GM12878 (cell line): ENCODE results near the gene SLCO2A1. TPM values are rescaled to one million over a fixed set of nuclear protein-coding genes. Genes with fewer than 3 reads are reported as not detected.

Source experiments
- ATAC-seq: fragments of 200-7000 bp; cut with Tn5 transposase; 3 replicates; pipeline ENCODE4 v1.9.1; 2020; ENCODE audit warnings: mild to moderate bottlenecking, moderate library complexity
- BruUV-seq: library from RNA; stranded (reverse); fragments of 400-500 nt; replicated peaks from 2 replicates; lab custom pipeline; 2021; lab: Mats Ljungman, UMichigan
- CTCF ChIA-PET: fragments of 300-600 bp; sonication (Branson Sonifier 250); formaldehyde crosslinking; extraction: SDS; loops from one replicate; lab custom pipeline; 2021; ENCODE audit warnings: inconsistent platforms; lab: Yijun Ruan, JAX
- POLR2A ChIA-PET: fragments of 350-600 bp; formaldehyde crosslinking; extraction: SDS; loops from one replicate; lab custom pipeline; 2021; ENCODE audit warnings: inconsistent platforms; lab: Charles Lee
- RAD21 ChIA-PET: fragments of 300-600 bp; sonication (Branson Sonifier 250); formaldehyde crosslinking; loops from one replicate; lab custom pipeline; 2023; ENCODE audit warnings: antibody characterized with exemption; ENCODE audit not compliant: unreplicated experiment; lab: Charles Lee
- SMC1A ChIA-PET: fragments of 300-600 bp; sonication (Branson Sonifier 250); formaldehyde crosslinking; loops from one replicate; lab custom pipeline; 2023; ENCODE audit not compliant: unreplicated experiment, uncharacterized antibody; lab: Charles Lee
- DNase-seq: peaks from one replicate; pipeline ENCODE4 v3.0.0-alpha.2; 2011; ENCODE audit warnings: low read depth, low spot score
- FAIRE-seq: peaks from 3 replicates; lab custom pipeline; 2011; peaks lifted over from hg19 to GRCh38; lab: Jason Lieb, UNC
- H2AFZ ChIP-seq: 2 replicates; pipeline ENCODE4 v1.6.0; 2011; ENCODE audit warnings: low read depth, low read length, control low read depth; ENCODE audit not compliant: control insufficient read depth
- H3K27ac ChIP-seq: 2 replicates; pipeline ENCODE4 v1.5.1; 2011; ENCODE audit warnings: control low read depth; ENCODE audit not compliant: control insufficient read depth, insufficient read depth
- H3K27me3 ChIP-seq, 2 experiments: replicated peaks in 1 of 2; 2 replicates each; pipeline versions ENCODE4 v1.6.0 to v1.6.1; 2011; ENCODE audit warnings: low read length in 1 of 2; ENCODE audit not compliant: control insufficient read depth in 2 of 2, insufficient read depth in 2 of 2
- H3K36me3 ChIP-seq, 2 experiments: 2 replicates each; pipeline ENCODE4 v1.5.1; 2011; ENCODE audit warnings: low read length in 1 of 2; ENCODE audit not compliant: control insufficient read depth in 2 of 2, insufficient read depth in 2 of 2
- H3K4me1 ChIP-seq: 2 replicates; pipeline ENCODE4 v1.6.1; 2011; ENCODE audit warnings: mild to moderate bottlenecking, low read length, moderate library complexity, mixed read lengths; ENCODE audit not compliant: control insufficient read depth, insufficient read depth
- H3K4me2 ChIP-seq: 2 replicates; pipeline ENCODE4 v1.6.0; 2011; ENCODE audit warnings: control low read depth; ENCODE audit not compliant: control insufficient read depth, insufficient read depth
- H3K4me3 ChIP-seq: fragments of 200-600 bp; sonication (generic); 2 replicates; pipeline ENCODE4 v1.5.1; 2016
- H3K79me2 ChIP-seq: 2 replicates; pipeline ENCODE4 v1.6.0; 2011; ENCODE audit warnings: low read length; ENCODE audit not compliant: control insufficient read depth, insufficient read depth
- H3K9ac ChIP-seq: 2 replicates; pipeline ENCODE4 v1.8.0; 2011; ENCODE audit warnings: low read length, control low read depth, mixed read lengths; ENCODE audit not compliant: control insufficient read depth, insufficient read depth
- H3K9me3 ChIP-seq: replicated peaks from 3 replicates; pipeline ENCODE4 v1.5.1; 2011; ENCODE audit warnings: mild to moderate bottlenecking, low read length; ENCODE audit not compliant: control insufficient read depth, insufficient read depth
- H4K20me1 ChIP-seq: 2 replicates; pipeline ENCODE4 v1.6.0; 2011; ENCODE audit not compliant: control insufficient read depth, insufficient read depth
- DPF2 ChIP-seq: fragments of 450-650 bp; IDR thresholded peaks from 2 replicates; pipeline ENCODE4 v1.6.1; 2017; ENCODE audit warnings: mild to moderate bottlenecking
- E2F4 ChIP-seq: IDR thresholded peaks from 2 replicates; pipeline ENCODE4 v1.6.1; 2012; ENCODE audit warnings: low read depth, low read length, improper control_type of control experiment
- GATAD2B ChIP-seq: fragments of 450-650 bp; conservative IDR thresholded peaks from 2 replicates; pipeline ENCODE4 v1.6.1; 2017; ENCODE audit warnings: low read depth, mild to moderate bottlenecking, moderate library complexity
- HDAC2 ChIP-seq: fragments of 200-600 bp; sonication (generic); IDR thresholded peaks from 2 replicates; pipeline ENCODE4 v1.6.1; 2017
- MEF2A ChIP-seq: IDR thresholded peaks from 2 replicates; pipeline ENCODE4 v1.6.1; 2011; ENCODE audit warnings: low read depth, mild to moderate bottlenecking, low read length, moderate library complexity; ENCODE audit not compliant: insufficient read depth
- MTA3 ChIP-seq: IDR thresholded peaks from 2 replicates; pipeline ENCODE4 v1.6.1; 2012; ENCODE audit warnings: low read length, inconsistent platforms, borderline replicate concordance
- NR2F1 ChIP-seq: fragments of 450-650 bp; conservative IDR thresholded peaks from 2 replicates; pipeline ENCODE4 v1.6.1; 2017; ENCODE audit warnings: mild to moderate bottlenecking
- PAX8 ChIP-seq: fragments of 450-650 bp; IDR thresholded peaks from 2 replicates; pipeline ENCODE4 v1.6.1; 2017; ENCODE audit warnings: mild to moderate bottlenecking, moderate library complexity
- STAT3 ChIP-seq: IDR thresholded peaks from 2 replicates; pipeline ENCODE4 v1.6.1; 2011; ENCODE audit warnings: low read depth, low read length, improper control_type of control experiment
- TAF1 ChIP-seq: IDR thresholded peaks from 2 replicates; pipeline ENCODE4 v1.6.1; 2011; ENCODE audit warnings: mild to moderate bottlenecking, low read depth, low read length, borderline replicate concordance
- ZBTB40 ChIP-seq: fragments of 450-650 bp; IDR thresholded peaks from 2 replicates; pipeline ENCODE4 v1.6.1; 2016; ENCODE audit warnings: mild to moderate bottlenecking, moderate library complexity, borderline replicate concordance
- WGBS: methylation state at CpG from one replicate; pipeline ENCODE4 v1.1.6; 2016; ENCODE audit warnings: low lambda C conversion rate; ENCODE audit not compliant: insufficient replicate concordance, insufficient coverage; ENCODE audit errors: missing lambda C conversion rate; 5-methylcytosine and 5-hydroxymethylcytosine counted together
- in situ Hi-C: fragments of 300-500 bp; cut with MboI; formaldehyde crosslinking; loops from 9 replicates; pipeline ENCODE4 v1.14.3; 2018; ENCODE audit warnings: mixed read lengths
- intact Hi-C: fragments of 100-400 bp; cut with micrococcal nuclease; formaldehyde crosslinking; loops from one replicate; pipeline ENCODE4 v1.14.2; 2022; ENCODE audit not compliant: unreplicated experiment
- polyA plus RNA-seq, 11 experiments: library from polyadenylated mRNA; depleted of rRNA in 4 of 11; unstranded in 6 of 11; stranded (reverse) in 5 of 11; fragments of >200 nt; fragmentation: Nextera tagmentation in 4 of 11; fragmentation: Illumina TruSeq in 1 of 11; extraction: Ambion mirVana in 4 of 11; extraction: Trizol in 1 of 11; gene quantifications; 1 replicate in 1 of 11; 2 replicates in 10 of 11; pipeline versions ENCODE4 v1.2.1 to v1.2.3, GENCODE V29; 2011 to 2016; ENCODE audit warnings: inconsistent platforms in 2 of 11, missing spikeins in 2 of 11, low read depth in 1 of 11
- total RNA-seq, 4 experiments: library from RNA; depleted of rRNA in 3 of 4; stranded (reverse); fragments of >200 nt in 3 of 4; fragmentation: Illumina TruSeq in 1 of 4; extraction: Trizol in 1 of 4; gene quantifications; 2 replicates each; pipeline versions ENCODE4 v1.2.1 to v1.2.3, GENCODE V29; 2013 to 2021

The SLCO2A1 gene
- total and polyA plus RNA-seq, 10 of the 15 experiments (the other 5 are each of a cell fraction or from before 2014, with no cell fraction given): 0.05 TPM; not detected in 9

GRCh38 chr3:133886031-133886722, 143.5 kb downstream of the SLCO2A1 start:
- CTCF ChIA-PET: no interaction called here

GRCh38 chr3:133884887-133885711, 144.6 kb downstream of the SLCO2A1 start:
- Histone ChIP-seq H3K4me2 (no peak overlapping the region), H3K9ac (no peak overlapping the region), H3K36me3 (no peaks in the 10 kb centered on the region), H4K20me1 (no peaks in the 10 kb centered on the region), H2AFZ (no peak overlapping the region), H3K9me3 (peaks cover 1% of the 10 kb centered on the region; the same call in 1 of the 3 replicates), H3K4me3 (no peak overlapping the region), H3K79me2 (no peaks in the 10 kb centered on the region), H3K27me3 (peaks cover 0 to 3% of the 10 kb centered on the region in 2 experiments; a peak in 2 of 4 replicates), H3K4me1 (peaks cover 19% of the 10 kb centered on the region), H3K27ac (no peak overlapping the region)
- BruUV-seq: no TSS peak
- RAD21 ChIA-PET: no interaction called here
- DNase-seq (no peak), ATAC-seq (no peak), FAIRE-seq (no peak)
- intact Hi-C loops: no loop called here
- CTCF ChIA-PET: no interaction called here
- POLR2A ChIA-PET: interaction anchor here (0.6 kb wide), 1 partner anchor 1393 kb away, joined by 3 read pairs; no protein-coding TSS in a partner anchor
- TF ChIP-seq ZBTB40 (no peak), NR2F1 (no peak), MTA3 (no peak), E2F4 (no peak), TAF1 (no peak), MEF2A (no peak)
- in situ Hi-C loops: no loop called here
- WGBS: 36% methylated on average over 11 of the region's 11 CpGs
- SMC1A ChIA-PET: no interaction called here

More at GRCh38 chr3:133886031-133886722, 143.5 kb downstream of the SLCO2A1 start:
- H3K4me1 ChIP-seq: peaks cover 8% of the 10 kb centered on the region; the same call in 1 of the 2 replicates
- no peaks in the 10 kb centered on the region for H3K79me2 ChIP-seq
- FAIRE-seq (no peak), DNase-seq (no peak), ATAC-seq (no peak)
- BruUV-seq: no TSS peak
- ChIA-PET RAD21 (no interaction called here), SMC1A (no interaction called here), POLR2A (no interaction called here)
- no peaks in the 10 kb centered on the region for H4K20me1 ChIP-seq
- H3K27me3 ChIP-seq: peaks cover 0 to 3% of the 10 kb centered on the region in 2 experiments; a peak in 2 of 4 replicates
- H3K27ac ChIP-seq: no peak overlapping the region
- intact Hi-C loops: no loop called here
- H3K4me2 ChIP-seq: no peak overlapping the region
- in situ Hi-C loops: no loop called here
- TF ChIP-seq PAX8 (no peak), HDAC2 (no peak), GATAD2B (no peak), STAT3 (no peak), DPF2 (no peak)
- WGBS: 32% methylated on average over 7 of the region's 7 CpGs
- H2AFZ ChIP-seq: no peak overlapping the region
- no peaks in the 10 kb centered on the region for H3K36me3 ChIP-seq
- no peak overlapping the region for H3K4me3 ChIP-seq
- H3K9ac ChIP-seq: no peak overlapping the region
- peaks cover 1% of the 10 kb centered on the region; the same call in 1 of the 3 replicates for H3K9me3 ChIP-seq
